GM12878 (cell line): ENCODE measurements around the gene NAT9.

Experiments
- EGR1 ChIP-seq, 2 experiments: IDR thresholded peaks; 1 replicate in 1 of 2; 2 replicates in 1 of 2; pipeline ENCODE4 v1.6.1; 2011 to 2012; ENCODE audit warnings: low read depth in 2 of 2, low read length in 2 of 2, borderline replicate concordance in 1 of 2, mild to moderate bottlenecking in 1 of 2, moderate library complexity in 1 of 2
- SMAD1 ChIP-seq: fragments of 450-650 bp; IDR thresholded peaks from 2 replicates; pipeline ENCODE4 v1.6.1; 2018; ENCODE audit warnings: mild to moderate bottlenecking, low read depth; ENCODE audit not compliant: partially characterized antibody

DNA sequence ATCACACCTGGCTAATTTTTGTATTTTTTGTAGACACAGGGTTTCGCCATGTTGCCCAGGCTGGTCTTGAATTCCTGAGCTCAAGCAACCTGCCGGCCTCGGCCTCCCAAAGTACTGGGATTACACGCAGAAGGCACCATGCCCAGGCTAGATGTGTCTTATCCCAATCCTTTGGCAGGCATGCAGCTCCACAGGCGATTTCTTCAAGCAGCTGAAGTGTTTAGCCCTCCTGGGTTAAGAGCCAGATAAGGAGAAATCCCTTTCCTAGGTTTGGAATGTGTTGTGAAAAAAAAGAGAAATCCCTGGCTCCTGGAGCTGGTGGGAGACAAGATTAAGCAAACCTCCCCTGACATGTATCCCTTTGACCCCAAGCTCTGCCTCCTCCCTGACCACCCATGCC is 29.8 kb downstream of the NAT9 start:
- TF ChIP-seq EGR1 (IDR thresholded peaks at IDR 0.05; ENCODE audit: borderline replicate concordance in 1 of 2, low read depth in 2 of 2, low read length in 2 of 2) (no peak), SMAD1 (no peak)
